Measurements from ENCODE around the gene HAPLN2. TPM values are rescaled to one million over a fixed set of nuclear protein-coding genes. Genes with fewer than 3 reads are reported as not detected.

Gene HAPLN2
- total and polyA plus RNA-seq, 2 of the 4 experiments (the other 2 are of a cell fraction) = not detected

GRCh38 chr1:156592158-156592909 is 26.9 kb upstream of the HAPLN2 start:
- H3K27me3 ChIP-seq (ENCODE audit: control insufficient read depth, insufficient read depth, low read length) = no peaks in the 10 kb centered on the region
- peak overlapping the region; percentile 41 for H2AK5ac ChIP-seq (ENCODE audit: low read depth, low read length)
- H2BK15ac ChIP-seq (ENCODE audit: low read depth, low read length) = no peak overlapping the region
- dilution Hi-C loops (cut with HindIII; ENCODE audit: low sequenced_read_pairs, unreplicated experiment) = no loop called here
- H3K4me3 ChIP-seq (ENCODE audit: insufficient read depth, low read depth, low read length) = peak overlapping the region; percentile 78
- peak overlapping the region; percentile 37; the same call in 1 of the 2 replicates for H3K4ac ChIP-seq (ENCODE audit: low read depth, low read length)
- ATAC-seq (ENCODE audit: low read depth) (no peak; the same call in 1 of the 2 replicates), DNase-seq (no peak)
- CTCF ChIA-PET = interaction anchor here (1.6 kb wide), 1 partner anchor 16 kb away, joined by 5 read pairs; no protein-coding TSS in a partner anchor
- H3K9ac ChIP-seq (ENCODE audit: low read depth, low read length) = peak overlapping the region; percentile 69
- no peak overlapping the region for H2BK120ac ChIP-seq (ENCODE audit: low read depth, low read length)
- H3K27ac ChIP-seq (ENCODE audit: insufficient read depth, low read length) = peak overlapping the region; percentile 56; the same call in 1 of the 2 replicates
- H3K4me1 ChIP-seq (ENCODE audit: control insufficient read depth, insufficient read depth, low read length) = peaks cover 3% of the 10 kb centered on the region; the same call in 1 of the 2 replicates
- H3K14ac ChIP-seq (replicated peaks; ENCODE audit: low read depth, low read length) = peak overlapping the region; percentile 57; the same call in 1 of the 2 replicates
- H2AFZ ChIP-seq (replicated peaks; ENCODE audit: low read length, poor library complexity) = peak overlapping the region; percentile 93
- no peak overlapping the region for H3K18ac ChIP-seq (ENCODE audit: low read depth, low read length)
- BruUV-seq (replicated peaks) = no TSS peak
- in situ Hi-C loops (cut with MboI; ENCODE audit: low sequenced_read_pairs) = no loop called here
- peak overlapping the region; percentile 78; the same call in 1 of the 2 replicates for H3K23ac ChIP-seq (ENCODE audit: low read depth, low read length)
- H3K4me2 ChIP-seq (ENCODE audit: low read depth, low read length) = peak overlapping the region; percentile 85
- H4K20me1 ChIP-seq (ENCODE audit: insufficient read depth, low read length) = no peaks in the 10 kb centered on the region
- peaks cover 10% of the 10 kb centered on the region for H3K9me1 ChIP-seq (ENCODE audit: insufficient read depth, low read length)
- no peak overlapping the region for H3K56ac ChIP-seq (ENCODE audit: extremely low read depth, insufficient read depth, low read length)
- peak overlapping the region; percentile 55 for H4K91ac ChIP-seq (ENCODE audit: insufficient read depth, low read depth, low read length)
- 0 out of 2 replicates have a peak overlapping the region, but pooled peaks have one; percentile 8 for H4K5ac ChIP-seq (ENCODE audit: low read depth, low read length)
- H4K8ac ChIP-seq (ENCODE audit: low read depth in 2 of 2, low read length in 2 of 2) = peak overlapping the region; percentile 79 to 97; a peak in 2 of 4 replicates
- POLR2A ChIA-PET (ENCODE audit: unreplicated experiment) = no interaction called here
- peaks cover 11 to 31% of the 10 kb centered on the region in 2 experiments for H3K79me1 ChIP-seq (ENCODE audit: low read depth in 1 of 2, low read length in 2 of 2)
- peak overlapping the region; percentile 33 for H2AK9ac ChIP-seq (replicated peaks; ENCODE audit: low read depth, low read length, poor library complexity)
- H2BK20ac ChIP-seq (ENCODE audit: low read depth, low read length) = no peak overlapping the region
- H2BK5ac ChIP-seq (ENCODE audit: low read depth, low read length, poor library complexity, severe bottlenecking) = no peak overlapping the region
- intact Hi-C loops (cut with micrococcal nuclease) = loop anchor here (5.0 kb wide), 1 partner anchor 110 kb away; no protein-coding TSS in a partner anchor
- 57% methylated on average over 8 of the region's 16 CpGs; no CpG with 5 or more reads in 1 of the 2 experiments for WGBS, 2 experiments (ENCODE audit: extremely low coverage in 2 of 2, insufficient read length in 1 of 2)
- peaks cover 23% of the 10 kb centered on the region for H3K36me3 ChIP-seq (ENCODE audit: control insufficient read depth, insufficient read depth, low read length)
- no peaks in the 10 kb centered on the region for H3K9me3 ChIP-seq (ENCODE audit: control insufficient read depth, insufficient read depth, low read length)
- TF ChIP-seq POLR2A (IDR thresholded peaks at IDR 0.05; ENCODE audit: low read depth, low read length) (no peak), SMC3 (IDR thresholded peaks at IDR 0.05; ENCODE audit: low read depth, low read length) (no peak), MAFK (IDR thresholded peaks at IDR 0.05; ENCODE audit: low read depth, low read length) (no peak), CEBPB (IDR thresholded peaks at IDR 0.05; ENCODE audit: low read depth, low read length) (no peak), MAZ (IDR thresholded peaks at IDR 0.05; ENCODE audit: borderline replicate concordance, low read depth, low read length) (no peak), BHLHE40 (IDR thresholded peaks at IDR 0.05; ENCODE audit: low read depth, low read length) (no peak), RAD21 (IDR thresholded peaks at IDR 0.05; ENCODE audit: low read length) (no peak), MXI1 (IDR thresholded peaks at IDR 0.05; ENCODE audit: borderline replicate concordance, low read depth, low read length) (no peak), FOS (IDR thresholded peaks at IDR 0.05; ENCODE audit: low read depth, low read length) (no peak), NFE2L2 (IDR thresholded peaks at IDR 0.05; ENCODE audit: low read depth, low read length) (no peak), RCOR1 (IDR thresholded peaks at IDR 0.05; ENCODE audit: insufficient replicate concordance, low read length) (no peak)
- TF ChIP-seq, protein P1, sequence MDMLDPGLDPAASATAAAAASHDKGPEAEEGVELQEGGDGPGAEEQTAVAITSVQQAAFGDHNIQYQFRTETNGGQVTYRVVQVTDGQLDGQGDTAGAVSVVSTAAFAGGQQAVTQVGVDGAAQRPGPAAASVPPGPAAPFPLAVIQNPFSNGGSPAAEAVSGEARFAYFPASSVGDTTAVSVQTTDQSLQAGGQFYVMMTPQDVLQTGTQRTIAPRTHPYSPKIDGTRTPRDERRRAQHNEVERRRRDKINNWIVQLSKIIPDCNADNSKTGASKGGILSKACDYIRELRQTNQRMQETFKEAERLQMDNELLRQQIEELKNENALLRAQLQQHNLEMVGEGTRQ (IDR thresholded peaks at IDR 0.05; ENCODE audit: low read depth, low read length) = no peak
- TF ChIP-seq, protein P2, sequence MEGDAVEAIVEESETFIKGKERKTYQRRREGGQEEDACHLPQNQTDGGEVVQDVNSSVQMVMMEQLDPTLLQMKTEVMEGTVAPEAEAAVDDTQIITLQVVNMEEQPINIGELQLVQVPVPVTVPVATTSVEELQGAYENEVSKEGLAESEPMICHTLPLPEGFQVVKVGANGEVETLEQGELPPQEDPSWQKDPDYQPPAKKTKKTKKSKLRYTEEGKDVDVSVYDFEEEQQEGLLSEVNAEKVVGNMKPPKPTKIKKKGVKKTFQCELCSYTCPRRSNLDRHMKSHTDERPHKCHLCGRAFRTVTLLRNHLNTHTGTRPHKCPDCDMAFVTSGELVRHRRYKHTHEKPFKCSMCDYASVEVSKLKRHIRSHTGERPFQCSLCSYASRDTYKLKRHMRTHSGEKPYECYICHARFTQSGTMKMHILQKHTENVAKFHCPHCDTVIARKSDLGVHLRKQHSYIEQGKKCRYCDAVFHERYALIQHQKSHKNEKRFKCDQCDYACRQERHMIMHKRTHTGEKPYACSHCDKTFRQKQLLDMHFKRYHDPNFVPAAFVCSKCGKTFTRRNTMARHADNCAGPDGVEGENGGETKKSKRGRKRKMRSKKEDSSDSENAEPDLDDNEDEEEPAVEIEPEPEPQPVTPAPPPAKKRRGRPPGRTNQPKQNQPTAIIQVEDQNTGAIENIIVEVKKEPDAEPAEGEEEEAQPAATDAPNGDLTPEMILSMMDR (conservative IDR thresholded peaks at IDR 0.05; ENCODE audit: low read depth, low read length) = no peak
- TF ChIP-seq, protein P3, sequence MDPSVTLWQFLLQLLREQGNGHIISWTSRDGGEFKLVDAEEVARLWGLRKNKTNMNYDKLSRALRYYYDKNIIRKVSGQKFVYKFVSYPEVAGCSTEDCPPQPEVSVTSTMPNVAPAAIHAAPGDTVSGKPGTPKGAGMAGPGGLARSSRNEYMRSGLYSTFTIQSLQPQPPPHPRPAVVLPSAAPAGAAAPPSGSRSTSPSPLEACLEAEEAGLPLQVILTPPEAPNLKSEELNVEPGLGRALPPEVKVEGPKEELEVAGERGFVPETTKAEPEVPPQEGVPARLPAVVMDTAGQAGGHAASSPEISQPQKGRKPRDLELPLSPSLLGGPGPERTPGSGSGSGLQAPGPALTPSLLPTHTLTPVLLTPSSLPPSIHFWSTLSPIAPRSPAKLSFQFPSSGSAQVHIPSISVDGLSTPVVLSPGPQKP (IDR thresholded peaks at IDR 0.05; ENCODE audit: borderline replicate concordance, low read depth, low read length) = no peak

All from IMR-90 (cell line).